PFSK-1 (cell line): Measurements from ENCODE around the gene CEP85L.

ENCODE experiments used
- SIN3A ChIP-seq: IDR thresholded peaks from 2 replicates; pipeline ENCODE4 v1.6.1; 2012; ENCODE audit warnings: mild to moderate bottlenecking, low read length, moderate library complexity, borderline replicate concordance; ENCODE audit not compliant: insufficient read depth
- TAF1 ChIP-seq: IDR thresholded peaks from 2 replicates; pipeline ENCODE4 v1.6.1; 2012; ENCODE audit warnings: low read length, control low read depth, borderline replicate concordance; ENCODE audit not compliant: insufficient read depth

- TF ChIP-seq SIN3A (no peak), TAF1 (no peak)
Observed at GRCh38 chr6:118646977-118647376, 4.4 kb downstream of the CEP85L start.
